SH-SY5Y (cell line): ENCODE results near the gene RBM38.

Experiments used
- GATA2 ChIP-seq: IDR thresholded peaks from 2 replicates; pipeline ENCODE4 v1.6.1; 2011; ENCODE audit warnings: mild to moderate bottlenecking, low read depth, low read length
- GATA3 ChIP-seq: IDR thresholded peaks from 2 replicates; pipeline ENCODE4 v1.6.1; 2011; ENCODE audit warnings: low read depth, mild to moderate bottlenecking, low read length, moderate library complexity

RBM38 gene

GRCh38 chr20:57372157-57372556, 19.0 kb upstream of the RBM38 start:
- no peak for TF ChIP-seq GATA3
- TF ChIP-seq GATA2: no peak

- TF ChIP-seq GATA2 (no peak), GATA3 (no peak)
Measured at GRCh38 chr20:57372581-57373350, 18.4 kb upstream of the RBM38 start.

- TF ChIP-seq GATA2 (no peak), GATA3 (no peak)
Measured at GRCh38 chr20:57374343-57374930, 16.8 kb upstream of the RBM38 start.

- TF ChIP-seq GATA3: no peak
- no peak for TF ChIP-seq GATA2
Measured at GRCh38 chr20:57374931-57375651, 16.1 kb upstream of the RBM38 start.

- TF ChIP-seq GATA2: no peak
- no peak for TF ChIP-seq GATA3
Measured at GRCh38 chr20:57375652-57376230, 15.5 kb upstream of the RBM38 start.

GRCh38 chr20:57377350-57377749, 13.8 kb upstream of the RBM38 start:
- TF ChIP-seq GATA2: no peak
- TF ChIP-seq GATA3: no peak

- TF ChIP-seq GATA2 (no peak), GATA3 (no peak)
Measured at GRCh38 chr20:57378107-57378506, 13.1 kb upstream of the RBM38 start.

GRCh38 chr20:57378646-57379262, 12.4 kb upstream of the RBM38 start:
- TF ChIP-seq GATA3: no peak
- TF ChIP-seq GATA2: no peak

GRCh38 chr20:57379263-57379647, 11.9 kb upstream of the RBM38 start:
- TF ChIP-seq GATA2: no peak

- TF ChIP-seq GATA3: no peak
- TF ChIP-seq GATA2: no peak
Measured at GRCh38 chr20:57380081-57380750, 11.0 kb upstream of the RBM38 start.

- TF ChIP-seq GATA2 (no peak), GATA3 (no peak)
Measured at GRCh38 chr20:57381596-57382503, 9.3 kb upstream of the RBM38 start.

GRCh38 chr20:57382516-57382915, 8.7 kb upstream of the RBM38 start:
- no peak for TF ChIP-seq GATA3
- TF ChIP-seq GATA2: no peak
